ENCODE measurements around the gene CXCL8.

Gene CXCL8

GRCh38 chr4:73728091-73728741 is 12.2 kb upstream of the CXCL8 start:
- peaks cover 3% of the 10 kb centered on the region for H3K27me3 Mint-ChIP-seq
- H3K4me3 Mint-ChIP-seq = no peak overlapping the region
- H3K27ac Mint-ChIP-seq = no peak overlapping the region
- H3K36me3 Mint-ChIP-seq (ENCODE audit: low read depth) = no peaks in the 10 kb centered on the region
- ATAC-seq (no peak), DNase-seq (no peak)
- no peaks in the 10 kb centered on the region for H3K9me3 Mint-ChIP-seq
- no peaks in the 10 kb centered on the region for H3K4me1 Mint-ChIP-seq

GRCh38 chr4:73729534-73730165 is 10.7 kb upstream of the CXCL8 start:
- Mint-ChIP-seq H3K27me3 (peaks cover 3% of the 10 kb centered on the region), H3K27ac (no peak overlapping the region), H3K4me1 (no peaks in the 10 kb centered on the region), H3K9me3 (no peaks in the 10 kb centered on the region), H3K36me3 (ENCODE audit: low read depth) (no peaks in the 10 kb centered on the region), H3K4me3 (no peak overlapping the region)
- DNase-seq = no peak
- ATAC-seq = no peak

- Mint-ChIP-seq H3K9me3 (no peaks in the 10 kb centered on the region), H3K36me3 (ENCODE audit: low read depth) (no peaks in the 10 kb centered on the region), H3K27me3 (peaks cover 3% of the 10 kb centered on the region), H3K27ac (no peak overlapping the region), H3K4me3 (no peak overlapping the region), H3K4me1 (no peaks in the 10 kb centered on the region)
- DNase-seq (no peak), ATAC-seq (no peak)
Observed at GRCh38 chr4:73730292-73730691, 10.1 kb upstream of the CXCL8 start.

GRCh38 chr4:73730867-73731266 is 9.5 kb upstream of the CXCL8 start:
- Mint-ChIP-seq H3K27ac (no peak overlapping the region), H3K4me1 (no peaks in the 10 kb centered on the region), H3K36me3 (ENCODE audit: low read depth) (no peaks in the 10 kb centered on the region), H3K27me3 (peaks cover 3% of the 10 kb centered on the region), H3K4me3 (no peak overlapping the region), H3K9me3 (no peaks in the 10 kb centered on the region)
- DNase-seq (no peak), ATAC-seq (no peak)

- DNase-seq (no peak), ATAC-seq (no peak)
- Mint-ChIP-seq H3K27ac (no peak overlapping the region), H3K27me3 (peaks cover 3% of the 10 kb centered on the region), H3K4me3 (no peak overlapping the region), H3K36me3 (ENCODE audit: low read depth) (no peaks in the 10 kb centered on the region), H3K9me3 (no peaks in the 10 kb centered on the region), H3K4me1 (no peaks in the 10 kb centered on the region)
Observed at GRCh38 chr4:73731968-73732610, 8.3 kb upstream of the CXCL8 start.

- Mint-ChIP-seq H3K4me3 (no peak overlapping the region), H3K9me3 (no peaks in the 10 kb centered on the region), H3K27ac (no peak overlapping the region), H3K36me3 (ENCODE audit: low read depth) (no peaks in the 10 kb centered on the region), H3K4me1 (no peaks in the 10 kb centered on the region), H3K27me3 (peaks cover 3% of the 10 kb centered on the region)
- DNase-seq (no peak), ATAC-seq (no peak)
Observed at GRCh38 chr4:73732759-73733431, 7.5 kb upstream of the CXCL8 start.

GRCh38 chr4:73734530-73735001 is 5.8 kb upstream of the CXCL8 start:
- peaks cover 6% of the 10 kb centered on the region for H3K9me3 Mint-ChIP-seq
- ATAC-seq (no peak), DNase-seq (no peak)
- peaks cover under 1% of the 10 kb centered on the region for H3K4me1 Mint-ChIP-seq
- H3K27ac Mint-ChIP-seq = no peak overlapping the region
- no peaks in the 10 kb centered on the region for H3K36me3 Mint-ChIP-seq (ENCODE audit: low read depth)
- H3K4me3 Mint-ChIP-seq = no peak overlapping the region
- H3K27me3 Mint-ChIP-seq = peaks cover 3% of the 10 kb centered on the region

- peaks cover 3% of the 10 kb centered on the region for H3K27me3 Mint-ChIP-seq
- no peak for DNase-seq
- no peak for ATAC-seq
- H3K4me3 Mint-ChIP-seq = no peak overlapping the region
- no peak overlapping the region for H3K27ac Mint-ChIP-seq
- H3K9me3 Mint-ChIP-seq = peaks cover 6% of the 10 kb centered on the region
- H3K36me3 Mint-ChIP-seq (ENCODE audit: low read depth) = no peaks in the 10 kb centered on the region
- H3K4me1 Mint-ChIP-seq = peaks cover 3% of the 10 kb centered on the region
Observed at GRCh38 chr4:73735231-73735630, 5.1 kb upstream of the CXCL8 start.

- ATAC-seq (no peak), DNase-seq (no peak)
- peaks cover 13% of the 10 kb centered on the region for H3K9me3 Mint-ChIP-seq
- peaks cover 6% of the 10 kb centered on the region for H3K4me1 Mint-ChIP-seq
- no peaks in the 10 kb centered on the region for H3K36me3 Mint-ChIP-seq (ENCODE audit: low read depth)
- H3K4me3 Mint-ChIP-seq = no peak overlapping the region
- no peaks in the 10 kb centered on the region for H3K27me3 Mint-ChIP-seq
- H3K27ac Mint-ChIP-seq = no peak overlapping the region
Observed at GRCh38 chr4:73741031-73741749, 821 bp downstream of the CXCL8 start.

- H3K4me3 Mint-ChIP-seq = no peak overlapping the region
- no peak for ATAC-seq
Observed at GRCh38 chr4:73741750-73742489, 1.6 kb downstream of the CXCL8 start.

GRCh38 chr4:73742490-73743160 is 2.3 kb downstream of the CXCL8 start:
- no peak overlapping the region for H3K4me3 Mint-ChIP-seq
- no peak overlapping the region for H3K27ac Mint-ChIP-seq
- H3K4me1 Mint-ChIP-seq = peaks cover 6% of the 10 kb centered on the region
- no peaks in the 10 kb centered on the region for H3K36me3 Mint-ChIP-seq (ENCODE audit: low read depth)
- H3K27me3 Mint-ChIP-seq = no peaks in the 10 kb centered on the region
- no peak for ATAC-seq
- DNase-seq = no peak
- H3K9me3 Mint-ChIP-seq = peaks cover 13% of the 10 kb centered on the region

More at GRCh38 chr4:73741750-73742489, 1.6 kb downstream of the CXCL8 start:
- Mint-ChIP-seq H3K4me1 (peaks cover 6% of the 10 kb centered on the region), H3K27me3 (no peaks in the 10 kb centered on the region), H3K27ac (no peak overlapping the region), H3K9me3 (peaks cover 13% of the 10 kb centered on the region), H3K36me3 (ENCODE audit: low read depth) (no peaks in the 10 kb centered on the region)
- no peak for DNase-seq

GRCh38 chr4:73743281-73743680 is 2.9 kb downstream of the CXCL8 start:
- ATAC-seq (no peak), DNase-seq (no peak)
- H3K27me3 Mint-ChIP-seq = no peaks in the 10 kb centered on the region
- peaks cover 13% of the 10 kb centered on the region for H3K9me3 Mint-ChIP-seq
- H3K36me3 Mint-ChIP-seq (ENCODE audit: low read depth) = no peaks in the 10 kb centered on the region
- H3K4me1 Mint-ChIP-seq = peaks cover 6% of the 10 kb centered on the region
- H3K27ac Mint-ChIP-seq = no peak overlapping the region
- no peak overlapping the region for H3K4me3 Mint-ChIP-seq

GRCh38 chr4:73743795-73744194 is 3.4 kb downstream of the CXCL8 start:
- Mint-ChIP-seq H3K27ac (no peak overlapping the region), H3K27me3 (no peaks in the 10 kb centered on the region), H3K4me3 (no peak overlapping the region), H3K4me1 (peaks cover 6% of the 10 kb centered on the region), H3K9me3 (peaks cover 13% of the 10 kb centered on the region), H3K36me3 (ENCODE audit: low read depth) (no peaks in the 10 kb centered on the region)
- DNase-seq (no peak), ATAC-seq (no peak)

Measured in activated naive CD8-positive, alpha-beta T cell treated with anti-CD3 and anti-CD28 coated beads, Interleukin-2, amount 50 U/mL, for 24 hours (primary cell).